RWPE1 (cell line): Measurements from ENCODE around the gene NFATC1.

Experiments
- CTCF ChIA-PET: fragments of 350-600 bp; sonication (Branson Sonifier 250); formaldehyde crosslinking; extraction: SDS; loops from one replicate; lab custom pipeline; 2021; lab: Yijun Ruan, JAX
- POLR2A ChIA-PET: fragments of 400-600 bp; formaldehyde crosslinking; extraction: SDS; loops from one replicate; lab custom pipeline; 2020; ENCODE audit warnings: antibody characterized with exemption; ENCODE audit not compliant: low non-redundant PET; lab: Yijun Ruan, JAX
- DNase-seq: peaks from one replicate; pipeline ENCODE4 v3.0.0; 2012; ENCODE audit warnings: low spot score
- H3K27ac ChIP-seq: fragments of 450-650 bp; 2 replicates; pipeline ENCODE4 v1.5.1; 2017
- CTCF ChIP-seq: fragments of 450-650 bp; conservative IDR thresholded peaks from 2 replicates; pipeline ENCODE4 v1.5.1; 2017; ENCODE audit warnings: low read depth, mild to moderate bottlenecking

The NFATC1 gene

GRCh38 chr18:79510046-79510685 lies 114.4 kb downstream of the NFATC1 start:
- H3K27ac ChIP-seq: no peak overlapping the region
- POLR2A ChIA-PET: no interaction called here
- no peak for TF ChIP-seq CTCF
- CTCF ChIA-PET: no interaction called here
- DNase-seq: no peak

- no peak for TF ChIP-seq CTCF
- DNase-seq: no peak
- ChIA-PET CTCF (no interaction called here), POLR2A (no interaction called here)
- no peak overlapping the region for H3K27ac ChIP-seq
Measured at GRCh38 chr18:79510731-79511241, 115.1 kb downstream of the NFATC1 start.

- ChIA-PET POLR2A (no interaction called here), CTCF (interaction anchor here (0.7 kb wide), 1 partner anchor 595 kb away, joined by 3 read pairs; no protein-coding TSS in a partner anchor)
- DNase-seq: no peak
- H3K27ac ChIP-seq: no peak overlapping the region
- TF ChIP-seq CTCF: no peak
Measured at GRCh38 chr18:79511271-79511670, 115.5 kb downstream of the NFATC1 start.

- H3K27ac ChIP-seq: no peak overlapping the region
- ChIA-PET CTCF (interaction anchor here (0.7 kb wide), 1 partner anchor 595 kb away, joined by 3 read pairs; no protein-coding TSS in a partner anchor), POLR2A (no interaction called here)
- no peak for DNase-seq
- TF ChIP-seq CTCF: no peak
Measured at GRCh38 chr18:79511671-79512301, 116.1 kb downstream of the NFATC1 start.

GRCh38 chr18:79512461-79513380 lies 117.0 kb downstream of the NFATC1 start:
- TF ChIP-seq CTCF: no peak
- ChIA-PET CTCF (no interaction called here), POLR2A (no interaction called here)
- no peak for DNase-seq
- H3K27ac ChIP-seq: no peak overlapping the region

- DNase-seq: no peak
- TF ChIP-seq CTCF: no peak
- no peak overlapping the region for H3K27ac ChIP-seq
- CTCF ChIA-PET: no interaction called here
- POLR2A ChIA-PET: no interaction called here
Measured at GRCh38 chr18:79513381-79514081, 117.8 kb downstream of the NFATC1 start.
